Gastrocnemius medialis (tissue), 4 donors: Measurements from ENCODE around the gene CYB5RL. TPM values are rescaled to one million over a fixed set of nuclear protein-coding genes. Genes with fewer than 3 reads are reported as not detected.
"Not testable (repeated sequence)": the region's sequence is repeated elsewhere in the genome, so short reads cannot be mapped to it uniquely, and the experiment has no call there.

Experiments
- ATAC-seq, 2 donors: fragments of 150-250 bp; one replicate each; pipeline ENCODE4 v1.9.1; 2016
- DNase-seq, 2 donors: peaks; one replicate each; pipeline ENCODE4 v3.0.0-alpha.2; 2019
- H3K27ac ChIP-seq, 4 donors: fragments of 200-600 bp; sonication (generic); 1 replicate in 1 of 4; 2 replicates in 3 of 4; pipeline ENCODE4 v1.5.1; 2016 to 2018; ENCODE audit warnings: mild to moderate bottlenecking in 2 of 4, moderate library complexity in 1 of 4
- H3K27me3 ChIP-seq, 3 donors: fragments of 200-600 bp; sonication (generic) in 2 of 3; 1 replicate in 1 of 3; 2 replicates in 2 of 3; pipeline versions ENCODE4 v1.5.1 to v1.6.0; 2016 to 2019; ENCODE audit warnings: mild to moderate bottlenecking in 1 of 3, moderate library complexity in 1 of 3
- H3K36me3 ChIP-seq, 2 donors: fragments of 200-600 bp; sonication (generic) in 1 of 2; one replicate each; pipeline ENCODE4 v1.5.1; 2017 to 2018
- H3K4me1 ChIP-seq, 2 donors: fragments of 200-600 bp; sonication (generic) in 1 of 2; one replicate each; pipeline ENCODE4 v1.5.1; 2016 to 2017; ENCODE audit warnings: mild to moderate bottlenecking in 2 of 2
- H3K4me3 ChIP-seq, 4 donors: fragments of 200-600 bp; sonication (generic) in 3 of 4; 1 replicate in 1 of 4; 2 replicates in 3 of 4; pipeline ENCODE4 v1.5.1; 2016 to 2019; ENCODE audit warnings: mild to moderate bottlenecking in 2 of 4
- H3K9me3 ChIP-seq, 3 donors: fragments of 200-600 bp; sonication (generic) in 2 of 3; 1 replicate in 1 of 3; 2 replicates in 2 of 3; pipeline ENCODE4 v1.5.1; 2016 to 2019
- CTCF ChIP-seq, 5 experiments: fragments of 450-650 bp in 3 of 5; fragments of 200-600 bp in 2 of 5; sonication (generic) in 2 of 5; IDR thresholded peaks in 4 of 5; conservative IDR thresholded peaks in 1 of 5; 1 replicate in 4 of 5; 2 replicates in 1 of 5; pipeline ENCODE4 v1.5.1; 2016 to 2019; ENCODE audit warnings: antibody characterized with exemption in 5 of 5, mild to moderate bottlenecking in 3 of 5, moderate library complexity in 3 of 5
- POLR2A ChIP-seq, 2 donors: fragments of 450-650 bp; IDR thresholded peaks; one replicate each; pipeline ENCODE4 v1.6.1; 2017; ENCODE audit warnings: antibody characterized with exemption in 2 of 2, mild to moderate bottlenecking in 2 of 2, moderate library complexity in 2 of 2
- in situ Hi-C, 4 donors: fragments of 200-750 bp; cut with MboI; loops; one replicate each; pipeline versions ENCODE4 v1.15.0 to v1.8.0; 2017; ENCODE audit warnings: low sequenced_read_pairs in 4 of 4
- intact Hi-C: fragments of 100-400 bp; cut with DNase I; formaldehyde crosslinking; loops from one replicate; pipeline ENCODE4 v1.15.1; 2023; ENCODE audit warnings: low total_unique reads
- total RNA-seq, 4 donors: library from RNA; depleted of rRNA; stranded (reverse); fragments of >200 nt; gene quantifications; one replicate each; pipeline versions ENCODE4 v1.1.0 to v1.2.3, GENCODE V29; 2016

CYB5RL gene
- total RNA-seq, 4 donors from 2014 or later = 1.8 to 5.8 (median 3.4) TPM

GRCh38 chr1:54212872-54213271 is 13.0 kb upstream of the CYB5RL start:
- DNase-seq = no peak
- H3K36me3 ChIP-seq = peaks cover 6 to 96% of the 10 kb centered on the region in 2 donors
- intact Hi-C loops = no loop called here
- H3K27me3 ChIP-seq = no peaks in the 10 kb centered on the region
- H3K9me3 ChIP-seq = no peaks in the 10 kb centered on the region
- no peak for TF ChIP-seq POLR2A (IDR thresholded peaks at IDR 0.05)
- no peak for TF ChIP-seq CTCF (IDR thresholded peaks at IDR 0.05 in 4 of 5, conservative IDR thresholded peaks at IDR 0.05 in 1 of 5)
- H3K27ac ChIP-seq = no peak overlapping the region
- no peak overlapping the region for H3K4me3 ChIP-seq
- ATAC-seq = no peak
- no peaks in the 10 kb centered on the region for H3K4me1 ChIP-seq
- in situ Hi-C loops = loop anchor here in 1 of 4 donors (25.0 kb wide), 1 partner anchor 274 kb away; no protein-coding TSS in a partner anchor

- in situ Hi-C loops = loop anchor here in 1 of 4 donors (25.0 kb wide), 1 partner anchor 279 kb away; no protein-coding TSS in a partner anchor
Measured at GRCh38 chr1:54207896-54208295, 8.1 kb upstream of the CYB5RL start.

GRCh38 chr1:54207287-54207686 is 7.5 kb upstream of the CYB5RL start:
- Histone ChIP-seq H3K4me3 (no peak overlapping the region), H3K27ac (no peak overlapping the region), H3K36me3 (peaks cover 6 to 79% of the 10 kb centered on the region in 2 donors), H3K9me3 (no peaks in the 10 kb centered on the region), H3K27me3 (no peaks in the 10 kb centered on the region), H3K4me1 (no peaks in the 10 kb centered on the region)
- intact Hi-C loops (no loop called here), in situ Hi-C loops (loop anchor here in 1 of 4 donors (25.0 kb wide), 1 partner anchor 280 kb away; no protein-coding TSS in a partner anchor)
- ATAC-seq = no peak
- TF ChIP-seq POLR2A (IDR thresholded peaks at IDR 0.05) (no peak), CTCF (IDR thresholded peaks at IDR 0.05 in 4 of 5, conservative IDR thresholded peaks at IDR 0.05 in 1 of 5) (no peak)
- no peak for DNase-seq

More at GRCh38 chr1:54207896-54208295, 8.1 kb upstream of the CYB5RL start:
- H3K9me3 ChIP-seq, ATAC-seq, H3K27ac ChIP-seq, DNase-seq, H3K4me1 ChIP-seq, H3K27me3 ChIP-seq, intact Hi-C loops, H3K4me3 ChIP-seq: not testable (repeated sequence)
- peaks cover 6 to 80% of the 10 kb centered on the region in 2 donors for H3K36me3 ChIP-seq

- Histone ChIP-seq H3K4me3 (no peak overlapping the region), H3K27me3 (no peaks in the 10 kb centered on the region), H3K36me3 (peaks cover 0 to 50% of the 10 kb centered on the region in 2 donors), H3K9me3 (no peaks in the 10 kb centered on the region), H3K27ac (no peak overlapping the region), H3K4me1 (peaks cover 14 to 18% of the 10 kb centered on the region in 2 donors)
- intact Hi-C loops = loop anchor here (5.0 kb wide), 1 partner anchor 203 kb away; the partner anchor contains the start of gene SSBP3
- ATAC-seq (no peak), DNase-seq (no peak)
- in situ Hi-C loops = loop anchor here in 1 of 4 donors (25.0 kb wide), 1 partner anchor 283 kb away; no protein-coding TSS in a partner anchor
- no peak for TF ChIP-seq CTCF (IDR thresholded peaks at IDR 0.05 in 4 of 5, conservative IDR thresholded peaks at IDR 0.05 in 1 of 5)
- no peak for TF ChIP-seq POLR2A (IDR thresholded peaks at IDR 0.05)
Measured at GRCh38 chr1:54204199-54204598, 4.4 kb upstream of the CYB5RL start.

- Histone ChIP-seq H3K27ac (peak overlapping the region; percentile 93 to 97 (median 96)), H3K36me3 (peaks cover 0 to 23% of the 10 kb centered on the region in 2 donors), H3K27me3 (no peaks in the 10 kb centered on the region), H3K9me3 (no peaks in the 10 kb centered on the region), H3K4me1 (peaks cover 18 to 22% of the 10 kb centered on the region in 2 donors), H3K4me3 (peak overlapping the region; percentile 94 to 100 (median 97))
- TF ChIP-seq CTCF (IDR thresholded peaks at IDR 0.05 in 4 of 5, conservative IDR thresholded peaks at IDR 0.05 in 1 of 5) (no peak), POLR2A (IDR thresholded peaks at IDR 0.05) (no peak)
- intact Hi-C loops = loop anchor here (1.0 to 5.0 kb wide), 4 partner anchors 79 to 288 kb away; partner anchors contain the start of genes SSBP3, TCEANC2 and TMEM59
- DNase-seq (no peak), ATAC-seq (peak in 1 of 2 donors; percentile 5)
- in situ Hi-C loops = loop anchor here in 1 of 4 donors (25.0 kb wide), 1 partner anchor 287 kb away; no protein-coding TSS in a partner anchor
Measured at GRCh38 chr1:54200519-54200997, 728 bp upstream of the CYB5RL start.
